GM12875 (cell line): Measurements from ENCODE around the gene ZNF296.

Source experiments
- H3K4me3 ChIP-seq: one replicate; pipeline ENCODE4 v1.5.1; 2011; ENCODE audit warnings: low read depth, low read length, control low read depth
- CTCF ChIP-seq: IDR thresholded peaks from 2 replicates; pipeline ENCODE4 v1.5.1; 2011; ENCODE audit warnings: low read depth, mild to moderate bottlenecking, control low read depth, inconsistent platforms, low read length, moderate library complexity, borderline replicate concordance; ENCODE audit not compliant: insufficient read depth

Gene ZNF296

GRCh38 chr19:45102481-45102880 lies 26.2 kb upstream of the ZNF296 start:
- TF ChIP-seq CTCF: no peak
- H3K4me3 ChIP-seq: no peak overlapping the region

- TF ChIP-seq CTCF: no peak
- no peak overlapping the region for H3K4me3 ChIP-seq
Measured at GRCh38 chr19:45101806-45102205, 25.5 kb upstream of the ZNF296 start.

- H3K4me3 ChIP-seq: no peak overlapping the region
- no peak for TF ChIP-seq CTCF
Measured at GRCh38 chr19:45100846-45101252, 24.6 kb upstream of the ZNF296 start.

GRCh38 chr19:45100201-45100600 lies 23.9 kb upstream of the ZNF296 start:
- no peak for TF ChIP-seq CTCF
- H3K4me3 ChIP-seq: no peak overlapping the region

- no peak overlapping the region for H3K4me3 ChIP-seq
- TF ChIP-seq CTCF: no peak
Measured at GRCh38 chr19:45099467-45100191, 23.4 kb upstream of the ZNF296 start.

GRCh38 chr19:45098521-45099466 lies 22.5 kb upstream of the ZNF296 start:
- no peak overlapping the region for H3K4me3 ChIP-seq
- no peak for TF ChIP-seq CTCF
